Stomach (tissue), 9 donors: ENCODE data around the gene TMEM87B. TPM values are rescaled to one million over a fixed set of nuclear protein-coding genes. Genes with fewer than 3 reads are reported as not detected.

Source experiments
- DNase-seq, 2 donors: peaks; one replicate each; pipeline versions ENCODE4 v3.0.0 to v3.0.0-alpha.2; 2013 to 2019
- H3K27ac ChIP-seq, 5 donors: fragments of 200-600 bp in 4 of 5; sonication (generic) in 4 of 5; one replicate each; pipeline ENCODE4 v1.5.1; 2013 to 2019; ENCODE audit warnings: mild to moderate bottlenecking in 1 of 5, moderate library complexity in 1 of 5
- H3K27me3 ChIP-seq, 3 donors: fragments of 200-600 bp; sonication (generic); one replicate each; pipeline ENCODE4 v1.5.1; 2017 to 2019; ENCODE audit warnings: mixed run types in 1 of 3
- H3K36me3 ChIP-seq, 4 donors: fragments of 200-600 bp; sonication (generic); 1 replicate in 3 of 4; 2 replicates in 1 of 4; pipeline ENCODE4 v1.5.1; 2016 to 2019
- H3K4me1 ChIP-seq, 4 donors: fragments of 200-600 bp; sonication (generic); one replicate each; pipeline ENCODE4 v1.5.1; 2016 to 2019
- H3K4me3 ChIP-seq, 4 donors: fragments of 200-600 bp; sonication (generic) in 3 of 4; one replicate each; pipeline ENCODE4 v1.5.1; 2016 to 2019; ENCODE audit warnings: mild to moderate bottlenecking in 1 of 4
- H3K9me3 ChIP-seq, 4 donors: fragments of 200-600 bp; sonication (generic); one replicate each; pipeline ENCODE4 v1.5.1; 2016 to 2019
- EP300 ChIP-seq: sonication (generic); formaldehyde crosslinking; IDR thresholded peaks from one replicate; pipeline ENCODE4 v1.6.1; 2017; ENCODE audit warnings: antibody characterized with exemption
- POLR2A ChIP-seq, 4 donors: fragments of 450-650 bp; IDR thresholded peaks; one replicate each; pipeline ENCODE4 v1.6.1; 2016; ENCODE audit warnings: antibody characterized with exemption in 4 of 4, control low read depth in 2 of 4, mild to moderate bottlenecking in 1 of 4, moderate library complexity in 1 of 4
- POLR2AphosphoS5 ChIP-seq, 3 donors: sonication (generic); formaldehyde crosslinking; IDR thresholded peaks; one replicate each; pipeline ENCODE4 v1.6.1; 2016; ENCODE audit warnings: antibody characterized with exemption in 3 of 3
- WGBS, 5 donors: extraction: QIAGEN DNeasy Blood & Tissue Kit in 3 of 5; methylation state at CpG; one replicate each; pipeline versions ENCODE4 v1.1.5 to v1.1.7; 2013 to 2018; 5-methylcytosine and 5-hydroxymethylcytosine counted together
- intact Hi-C: fragments of 100-400 bp; cut with DNase I; formaldehyde crosslinking; loops from one replicate; pipeline ENCODE4 v1.15.1; 2023; ENCODE audit warnings: low total_unique reads
- polyA plus RNA-seq, 3 donors: library from polyadenylated mRNA; stranded (reverse); fragments of 200-250 nt; gene quantifications; one replicate each; pipeline ENCODE4 v1.2.3, GENCODE V29; 2013
- total RNA-seq, 5 donors: library from RNA; depleted of rRNA; stranded (reverse); fragments of >200 nt; gene quantifications; one replicate each; pipeline versions ENCODE4 v1.1.0 to v1.2.3, GENCODE V29; 2014 to 2016
- TF ChIP-seq, protein P1 (sequence below), 7 experiments: fragments of 450-650 bp in 4 of 7; fragments of 200-600 bp in 3 of 7; sonication (generic) in 3 of 7; IDR thresholded peaks; one replicate each; pipeline ENCODE4 v1.5.1; 2016 to 2019; ENCODE audit warnings: antibody characterized with exemption in 7 of 7, control low read depth in 2 of 7, mild to moderate bottlenecking in 1 of 7
- donor health status: healthy with polysubstance abuse.
- donor health status: Bipolar disorder and iron deficiency.
- donor health status: healthy.

TMEM87B gene
- total and polyA plus RNA-seq, 8 donors, result 3.7 to 62.2 (median 16.1) TPM

DNA sequence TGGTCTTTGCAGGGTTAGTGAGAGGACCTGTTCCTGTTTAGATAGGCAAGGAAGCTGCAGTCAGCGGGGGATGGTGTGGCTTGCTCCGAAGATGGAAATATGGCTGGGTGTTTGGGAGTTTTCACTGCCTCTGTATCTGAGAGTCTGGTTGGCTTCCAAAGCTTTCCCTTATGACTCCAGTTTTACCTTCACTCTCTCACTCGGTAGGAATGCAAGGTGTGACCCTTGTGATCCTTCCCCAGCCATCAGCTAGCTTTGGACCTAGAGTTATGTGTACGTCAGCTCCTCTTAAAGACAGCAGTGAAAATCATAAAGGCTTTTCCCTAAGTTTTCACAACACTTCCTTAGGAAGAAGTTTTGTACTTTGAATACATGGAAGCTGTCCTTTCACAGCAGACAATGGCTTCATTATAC, 35.5 kb upstream of the TMEM87B start:
- Histone ChIP-seq H3K4me1 (peaks cover 0 to 6% (median 0%) of the 10 kb centered on the region in 4 donors), H3K27ac (no peak overlapping the region), H3K4me3 (no peak overlapping the region), H3K27me3 (no peaks in the 10 kb centered on the region), H3K36me3 (peaks cover 2 to 74% (median 49%) of the 10 kb centered on the region in 4 donors), H3K9me3 (no peaks in the 10 kb centered on the region)
- intact Hi-C loops, result no loop called here
- TF ChIP-seq, protein P1, sequence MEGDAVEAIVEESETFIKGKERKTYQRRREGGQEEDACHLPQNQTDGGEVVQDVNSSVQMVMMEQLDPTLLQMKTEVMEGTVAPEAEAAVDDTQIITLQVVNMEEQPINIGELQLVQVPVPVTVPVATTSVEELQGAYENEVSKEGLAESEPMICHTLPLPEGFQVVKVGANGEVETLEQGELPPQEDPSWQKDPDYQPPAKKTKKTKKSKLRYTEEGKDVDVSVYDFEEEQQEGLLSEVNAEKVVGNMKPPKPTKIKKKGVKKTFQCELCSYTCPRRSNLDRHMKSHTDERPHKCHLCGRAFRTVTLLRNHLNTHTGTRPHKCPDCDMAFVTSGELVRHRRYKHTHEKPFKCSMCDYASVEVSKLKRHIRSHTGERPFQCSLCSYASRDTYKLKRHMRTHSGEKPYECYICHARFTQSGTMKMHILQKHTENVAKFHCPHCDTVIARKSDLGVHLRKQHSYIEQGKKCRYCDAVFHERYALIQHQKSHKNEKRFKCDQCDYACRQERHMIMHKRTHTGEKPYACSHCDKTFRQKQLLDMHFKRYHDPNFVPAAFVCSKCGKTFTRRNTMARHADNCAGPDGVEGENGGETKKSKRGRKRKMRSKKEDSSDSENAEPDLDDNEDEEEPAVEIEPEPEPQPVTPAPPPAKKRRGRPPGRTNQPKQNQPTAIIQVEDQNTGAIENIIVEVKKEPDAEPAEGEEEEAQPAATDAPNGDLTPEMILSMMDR (IDR thresholded peaks at IDR 0.05), result no peak
- TF ChIP-seq EP300, result no peak
- TF ChIP-seq POLR2AphosphoS5 (IDR thresholded peaks at IDR 0.05), result no peak
- no peak for TF ChIP-seq POLR2A (IDR thresholded peaks at IDR 0.05)
- no peak for DNase-seq
- 58 to 70% (median 64%) methylated on average over 4 of the region's 4 CpGs for WGBS, 5 donors

DNA sequence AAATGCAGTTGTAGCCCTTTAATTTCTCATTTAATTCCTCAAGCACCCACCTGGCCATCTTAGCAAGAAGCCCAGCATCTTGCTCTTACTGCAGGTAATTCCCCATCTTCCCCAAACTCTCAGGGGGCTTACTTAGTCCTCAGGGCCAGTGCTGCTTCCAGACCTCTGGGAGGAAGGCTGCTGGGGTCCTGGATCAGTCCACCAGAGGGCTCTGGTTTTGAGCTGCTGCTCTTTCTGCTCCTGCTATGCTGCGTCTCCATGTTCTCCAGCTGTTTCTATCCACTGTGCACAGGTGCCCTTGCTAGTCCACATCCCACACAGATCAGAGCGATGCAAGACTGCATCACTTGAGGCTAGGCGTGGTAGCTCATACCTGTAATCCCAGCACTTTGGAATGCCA, 34.5 kb upstream of the TMEM87B start:
- Histone ChIP-seq H3K27ac (no peak overlapping the region), H3K4me1 (peaks cover 0 to 6% (median 0%) of the 10 kb centered on the region in 4 donors), H3K27me3 (no peaks in the 10 kb centered on the region), H3K36me3 (peaks cover 2 to 84% (median 53%) of the 10 kb centered on the region in 4 donors), H3K4me3 (no peak overlapping the region), H3K9me3 (no peaks in the 10 kb centered on the region)
- DNase-seq, result no peak
- WGBS, 5 donors, result 81 to 99% (median 97%) methylated on average over 3 of the region's 3 CpGs
- TF ChIP-seq, protein P1 (IDR thresholded peaks at IDR 0.05), result no peak
- TF ChIP-seq POLR2AphosphoS5 (IDR thresholded peaks at IDR 0.05), result no peak
- intact Hi-C loops, result no loop called here

DNA sequence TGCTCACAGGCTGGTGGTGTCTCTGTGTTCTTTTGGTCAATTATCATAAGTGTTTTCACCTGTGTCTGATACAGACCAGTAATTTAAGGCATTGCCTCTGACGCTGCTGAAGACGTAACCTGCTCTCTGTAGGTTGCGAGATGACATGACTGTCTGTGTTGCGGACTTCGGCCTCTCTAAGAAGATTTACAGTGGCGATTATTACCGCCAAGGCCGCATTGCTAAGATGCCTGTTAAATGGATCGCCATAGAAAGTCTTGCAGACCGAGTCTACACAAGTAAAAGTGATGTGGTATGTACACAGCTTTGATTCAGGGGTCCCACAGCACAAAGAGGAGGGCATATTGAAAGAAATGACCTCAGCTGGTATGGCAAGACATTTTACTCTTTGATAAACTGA, 33.8 kb upstream of the TMEM87B start:
- 92 to 97% (median 95%) methylated on average over 10 of the region's 10 CpGs for WGBS, 5 donors
- Histone ChIP-seq H3K4me3 (no peak overlapping the region), H3K9me3 (no peaks in the 10 kb centered on the region), H3K27me3 (no peaks in the 10 kb centered on the region), H3K36me3 (peaks cover 2 to 84% (median 53%) of the 10 kb centered on the region in 4 donors), H3K27ac (no peak overlapping the region), H3K4me1 (peaks cover 0 to 6% (median 0%) of the 10 kb centered on the region in 4 donors)
- intact Hi-C loops, result no loop called here
- DNase-seq, result no peak
- TF ChIP-seq POLR2AphosphoS5 (IDR thresholded peaks at IDR 0.05) (no peak), EP300 (no peak), POLR2A (IDR thresholded peaks at IDR 0.05) (no peak)
- TF ChIP-seq, protein P1 (IDR thresholded peaks at IDR 0.05), result no peak

DNA sequence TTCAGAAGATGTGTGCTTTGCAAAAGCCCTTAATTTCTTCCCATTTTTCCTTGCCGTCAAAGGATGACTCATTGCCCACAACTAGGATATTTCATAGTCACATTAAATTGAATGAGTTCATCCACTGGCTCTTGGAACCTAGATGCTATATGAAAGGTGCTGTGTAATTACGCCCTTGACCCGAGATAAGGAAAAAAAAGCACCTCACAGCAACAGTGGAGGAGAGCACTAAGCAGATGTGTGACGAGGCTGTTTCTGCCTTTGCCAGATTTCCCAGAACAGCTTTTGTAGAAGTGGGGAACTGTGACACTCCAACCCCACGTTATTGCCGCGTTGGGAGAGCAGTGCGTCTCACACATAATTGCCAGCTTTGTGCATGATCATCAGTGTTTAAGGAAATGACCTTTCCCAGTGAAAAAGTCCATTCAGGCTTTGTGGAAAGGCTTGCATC, 33.3 kb upstream of the TMEM87B start:
- H3K27me3 ChIP-seq, result no peaks in the 10 kb centered on the region
- TF ChIP-seq POLR2AphosphoS5 (IDR thresholded peaks at IDR 0.05), result no peak
- TF ChIP-seq, protein P1 (IDR thresholded peaks at IDR 0.05), result no peak
- TF ChIP-seq POLR2A (IDR thresholded peaks at IDR 0.05), result no peak
- no peak for TF ChIP-seq EP300
- H3K4me3 ChIP-seq, result no peak overlapping the region
- H3K4me1 ChIP-seq, result peaks cover 0 to 6% (median 0%) of the 10 kb centered on the region in 4 donors
- no peak for DNase-seq
- 78 to 85% (median 83%) methylated on average over 8 of the region's 8 CpGs for WGBS, 5 donors
- no peak overlapping the region for H3K27ac ChIP-seq
- H3K9me3 ChIP-seq, result no peaks in the 10 kb centered on the region
- peaks cover 2 to 79% (median 47%) of the 10 kb centered on the region in 4 donors for H3K36me3 ChIP-seq
- intact Hi-C loops, result no loop called here
